ENCODE data around the gene PLXNA4.

GRCh38 chr7:132169730-132170129, 406.5 kb downstream of the PLXNA4 start:
- TF ChIP-seq TAF1 (IDR thresholded peaks at IDR 0.05; ENCODE audit: low read depth, low read length), result no peak
- no peak for TF ChIP-seq POLR2A (IDR thresholded peaks at IDR 0.05; ENCODE audit: low read depth, low read length)
